Transverse colon (tissue), 4 donors: ENCODE measurements around the gene STEAP1B.

Experiments
- EP300 ChIP-seq: sonication (generic); formaldehyde crosslinking; IDR thresholded peaks from one replicate; pipeline ENCODE4 v1.6.1; 2017; ENCODE audit warnings: antibody characterized with exemption, low read depth
- POLR2A ChIP-seq: fragments of 450-650 bp; IDR thresholded peaks from one replicate; pipeline ENCODE4 v1.6.1; 2016; ENCODE audit warnings: antibody characterized with exemption, mild to moderate bottlenecking, moderate library complexity
- POLR2AphosphoS5 ChIP-seq, 3 donors: sonication (generic); formaldehyde crosslinking; IDR thresholded peaks; one replicate each; pipeline ENCODE4 v1.6.1; 2016; ENCODE audit warnings: antibody characterized with exemption in 3 of 3
- TF ChIP-seq, protein P1 (sequence below), 5 experiments: fragments of 200-600 bp in 3 of 5; fragments of 450-650 bp in 2 of 5; sonication (generic) in 3 of 5; IDR thresholded peaks; 1 replicate in 2 of 5; 2 replicates in 3 of 5; pipeline ENCODE4 v1.5.1; 2016 to 2017; ENCODE audit warnings: antibody characterized with exemption in 5 of 5, inconsistent platforms in 3 of 5, mild to moderate bottlenecking in 2 of 5, moderate library complexity in 1 of 5

- no peak for TF ChIP-seq EP300
- TF ChIP-seq, protein P1, sequence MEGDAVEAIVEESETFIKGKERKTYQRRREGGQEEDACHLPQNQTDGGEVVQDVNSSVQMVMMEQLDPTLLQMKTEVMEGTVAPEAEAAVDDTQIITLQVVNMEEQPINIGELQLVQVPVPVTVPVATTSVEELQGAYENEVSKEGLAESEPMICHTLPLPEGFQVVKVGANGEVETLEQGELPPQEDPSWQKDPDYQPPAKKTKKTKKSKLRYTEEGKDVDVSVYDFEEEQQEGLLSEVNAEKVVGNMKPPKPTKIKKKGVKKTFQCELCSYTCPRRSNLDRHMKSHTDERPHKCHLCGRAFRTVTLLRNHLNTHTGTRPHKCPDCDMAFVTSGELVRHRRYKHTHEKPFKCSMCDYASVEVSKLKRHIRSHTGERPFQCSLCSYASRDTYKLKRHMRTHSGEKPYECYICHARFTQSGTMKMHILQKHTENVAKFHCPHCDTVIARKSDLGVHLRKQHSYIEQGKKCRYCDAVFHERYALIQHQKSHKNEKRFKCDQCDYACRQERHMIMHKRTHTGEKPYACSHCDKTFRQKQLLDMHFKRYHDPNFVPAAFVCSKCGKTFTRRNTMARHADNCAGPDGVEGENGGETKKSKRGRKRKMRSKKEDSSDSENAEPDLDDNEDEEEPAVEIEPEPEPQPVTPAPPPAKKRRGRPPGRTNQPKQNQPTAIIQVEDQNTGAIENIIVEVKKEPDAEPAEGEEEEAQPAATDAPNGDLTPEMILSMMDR (IDR thresholded peaks at IDR 0.05): no peak
- no peak for TF ChIP-seq POLR2A
- no peak for TF ChIP-seq POLR2AphosphoS5 (IDR thresholded peaks at IDR 0.05)
Measured at GRCh38 chr7:22399091-22399490, 100.9 kb downstream of the STEAP1B start.
